Activated CD4-positive, alpha-beta T cell treated with anti-CD3 and anti-CD28 coated beads, Interleukin-2, amount 50 U/mL, for 24 hours (primary cell): ENCODE results near the gene MPDZ.
"Not testable (repeated sequence)": the region's sequence is repeated elsewhere in the genome, so short reads cannot be mapped to it uniquely, and the experiment has no call there.

Source experiments
- DNase-seq, 2 donors: peaks; one replicate each; pipeline ENCODE4 v3.0.0-alpha.2; 2020; ENCODE audit warnings: low read depth in 1 of 2, low spot score in 1 of 2

MPDZ gene

DNA sequence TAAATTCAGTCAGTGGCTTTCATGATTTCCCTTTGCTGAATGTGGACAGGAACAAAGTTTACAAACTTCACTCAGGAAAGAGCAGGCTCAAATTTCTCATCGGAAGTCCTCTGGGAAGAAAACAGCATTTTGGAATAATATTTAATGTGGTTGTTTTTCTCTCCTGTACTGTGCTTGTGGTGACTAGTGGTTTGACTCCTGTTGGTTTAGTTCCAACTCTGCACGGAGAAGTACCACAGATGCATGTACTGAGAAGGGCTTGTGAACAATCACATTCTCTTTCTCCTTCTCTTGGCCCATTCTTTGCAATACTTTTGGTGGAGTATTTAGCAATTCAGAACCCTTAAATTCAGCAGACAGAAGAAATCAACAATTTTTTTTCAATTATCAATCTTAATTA is 13.3 kb downstream of the MPDZ start:
- DNase-seq: no peak

DNA sequence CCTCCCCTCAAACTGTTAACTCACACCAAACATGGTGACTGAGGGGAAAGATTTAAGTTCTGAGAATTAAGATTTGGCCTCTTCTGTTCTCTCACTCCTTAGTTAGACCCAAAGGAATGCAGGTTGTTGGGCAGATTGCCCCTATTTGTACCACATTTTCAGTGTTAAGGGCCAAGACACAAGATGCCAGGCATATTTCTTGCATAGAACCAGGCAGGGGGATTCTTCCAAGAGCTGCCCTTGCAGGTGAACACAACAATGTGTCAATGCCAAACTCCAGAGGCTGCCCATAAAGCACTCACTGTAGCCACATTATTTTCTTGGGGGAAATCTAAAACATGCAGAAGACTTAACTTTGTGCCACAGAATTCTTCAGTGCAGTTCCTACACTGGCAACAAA is 14.7 kb downstream of the MPDZ start:
- DNase-seq: no peak

DNA sequence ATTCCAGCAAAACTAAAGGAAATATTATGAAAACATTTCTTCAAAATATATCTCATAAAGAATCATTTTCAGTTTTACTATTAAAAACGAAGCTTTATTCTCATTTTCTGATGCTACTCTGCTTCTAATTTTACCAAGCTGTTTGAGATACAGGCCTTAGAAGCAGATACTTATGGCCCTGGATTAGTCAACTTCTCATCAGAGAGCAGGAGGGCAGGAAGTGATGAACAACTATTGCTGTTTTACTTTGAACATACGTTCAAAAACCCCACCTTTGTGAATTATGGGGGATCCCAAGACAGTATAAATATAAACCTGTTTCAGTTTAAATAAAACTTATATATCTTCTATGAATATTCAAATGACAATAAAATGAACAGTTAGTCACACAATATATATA is 16.0 kb downstream of the MPDZ start:
- no peak for DNase-seq

DNA sequence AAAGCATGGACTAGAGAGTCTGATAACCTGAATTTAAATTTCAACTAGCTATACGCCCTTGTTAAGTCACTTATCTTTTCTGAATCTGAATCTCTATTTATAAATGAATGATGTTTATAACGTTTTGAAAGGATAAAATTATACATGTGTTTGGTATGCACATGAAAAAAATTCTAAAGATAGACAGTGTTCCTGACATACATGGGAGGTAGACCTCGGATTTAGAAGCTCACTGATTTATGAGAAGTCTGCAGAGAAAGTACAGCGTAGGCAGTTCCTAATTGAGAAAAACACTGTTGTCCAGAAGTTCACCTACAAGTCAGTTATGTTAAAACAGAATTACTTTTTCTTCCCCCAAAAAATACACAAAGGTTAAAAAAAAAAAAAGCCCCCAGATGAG is 26.6 kb downstream of the MPDZ start:
- DNase-seq: no peak

DNA sequence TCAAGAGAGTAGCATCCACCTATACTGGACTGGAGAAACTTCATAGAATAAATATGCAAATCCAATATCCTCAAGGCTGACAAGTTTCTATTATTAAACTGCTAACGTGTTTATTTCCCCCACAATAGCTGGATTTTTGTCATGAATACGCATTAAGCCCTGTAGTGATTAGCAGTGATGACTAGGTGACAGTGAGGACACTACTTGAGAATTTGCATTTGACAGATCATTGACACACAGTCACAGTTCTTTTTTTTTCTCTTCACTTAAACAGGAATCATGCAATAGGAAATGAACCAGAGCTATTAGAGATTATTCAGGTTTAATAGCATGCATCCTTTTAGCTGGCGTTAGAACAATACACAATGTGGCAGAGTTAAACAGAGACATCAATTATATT is 35.3 kb downstream of the MPDZ start:
- DNase-seq: no peak

DNA sequence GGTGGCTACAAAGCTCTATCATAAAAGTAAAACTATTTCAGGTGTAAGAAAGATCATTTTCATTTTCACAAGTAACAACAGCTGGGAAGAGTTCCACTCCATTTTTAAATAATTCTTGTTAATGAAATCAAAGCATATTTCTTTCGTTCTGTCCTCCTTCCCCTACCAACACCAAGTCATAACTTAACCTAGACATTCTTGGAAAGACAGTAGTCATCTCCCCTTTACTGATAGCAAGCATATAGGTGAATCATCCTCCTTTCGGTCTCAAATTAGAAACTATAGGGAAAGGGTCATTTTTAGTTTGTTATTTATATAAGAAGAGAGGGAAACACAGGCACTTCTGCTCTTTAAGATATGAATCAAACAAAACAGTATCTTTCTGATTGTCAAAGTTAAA is 38.2 kb downstream of the MPDZ start:
- no peak for DNase-seq

DNA sequence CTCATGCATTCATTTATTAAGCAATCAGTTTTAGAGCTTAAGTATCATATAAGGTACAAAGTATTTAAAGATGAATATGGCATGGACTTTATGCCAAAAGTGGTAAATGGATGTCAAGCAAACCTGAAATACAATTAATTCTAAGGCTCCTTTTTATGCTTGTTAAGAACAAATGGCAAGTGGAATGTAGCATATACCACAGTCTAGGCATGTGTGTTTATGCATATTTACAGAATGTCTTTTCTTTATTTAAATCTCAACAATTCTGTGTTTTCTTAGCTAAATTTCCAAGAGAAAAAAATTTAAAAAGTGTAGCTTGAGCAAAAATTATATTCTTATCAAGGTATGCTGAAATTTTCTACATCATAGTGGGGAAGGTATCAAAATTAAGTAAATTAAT is 39.8 kb downstream of the MPDZ start:
- DNase-seq: no peak

DNA sequence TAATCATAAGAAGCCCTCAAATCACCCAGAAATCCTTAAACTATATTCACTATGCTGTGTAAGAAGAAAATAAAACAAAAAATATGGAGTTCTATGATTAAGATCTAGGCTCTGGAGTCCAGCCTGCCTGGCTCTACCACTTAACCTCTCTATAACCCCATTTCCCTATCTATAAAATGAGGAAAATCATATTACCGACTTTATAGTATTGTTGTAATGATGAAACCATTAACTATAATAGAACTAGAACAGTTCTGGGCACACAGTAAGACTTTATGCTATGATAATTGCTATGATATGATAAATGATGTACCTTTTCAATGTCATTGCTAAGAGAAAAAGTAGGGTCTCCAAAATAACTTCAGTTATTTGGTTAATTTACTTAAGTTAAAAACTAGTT is 40.3 kb downstream of the MPDZ start:
- DNase-seq: no peak

DNA sequence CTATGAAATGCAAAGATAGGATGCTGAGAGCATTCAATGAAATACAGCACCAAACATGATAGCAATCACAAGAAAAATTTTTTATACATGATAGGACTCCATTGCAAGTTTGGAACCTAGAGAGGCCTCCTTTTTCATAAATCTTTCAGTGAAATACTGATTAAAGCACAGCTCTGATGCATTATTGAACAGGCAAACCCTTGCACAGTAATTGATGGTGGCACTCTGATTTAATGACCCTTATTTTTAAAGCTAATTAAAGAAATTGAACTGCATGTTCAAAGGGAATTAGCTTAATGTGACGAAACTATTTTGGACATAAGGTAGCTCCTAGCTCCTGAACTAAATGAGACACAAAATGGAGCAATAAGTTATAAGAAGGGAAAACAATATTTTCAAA is 44.6 kb downstream of the MPDZ start:
- no peak for DNase-seq

DNA sequence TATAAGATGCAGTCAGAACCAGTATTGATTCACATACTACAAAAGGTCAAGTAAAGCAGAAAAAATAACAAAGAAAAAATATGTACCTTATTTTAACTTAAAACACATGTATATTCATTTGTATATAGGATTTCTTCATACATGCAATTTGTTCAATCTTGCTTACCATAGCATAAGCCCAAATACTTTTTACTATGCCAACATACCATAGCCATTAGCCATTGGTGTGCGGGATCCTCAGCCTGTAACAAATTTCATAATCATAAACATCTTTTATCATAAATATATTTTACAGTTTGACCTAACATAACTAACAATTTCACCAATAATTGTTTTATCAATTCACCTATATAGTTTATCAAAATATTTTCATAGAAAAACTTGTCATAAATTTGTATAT is 51.1 kb downstream of the MPDZ start:
- DNase-seq: no peak

DNA sequence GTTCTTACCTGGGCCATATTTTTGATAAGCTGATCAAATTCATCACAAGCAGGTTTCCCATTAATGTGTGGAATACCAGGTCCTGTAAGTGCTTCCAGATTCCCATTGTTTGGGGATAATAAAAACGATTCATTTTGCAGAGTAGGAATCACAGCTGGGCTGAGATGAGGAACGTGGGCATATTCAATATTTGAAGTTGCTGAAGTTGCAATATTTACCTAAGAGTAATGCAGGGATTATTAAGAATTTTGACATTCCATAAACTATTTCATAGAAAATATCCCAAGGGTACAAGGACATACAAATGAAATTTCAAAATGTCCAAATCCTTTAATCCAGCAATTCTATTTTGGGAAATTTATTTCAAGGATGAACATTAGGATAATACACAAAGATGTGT is 55.1 kb downstream of the MPDZ start:
- DNase-seq: no peak

DNA sequence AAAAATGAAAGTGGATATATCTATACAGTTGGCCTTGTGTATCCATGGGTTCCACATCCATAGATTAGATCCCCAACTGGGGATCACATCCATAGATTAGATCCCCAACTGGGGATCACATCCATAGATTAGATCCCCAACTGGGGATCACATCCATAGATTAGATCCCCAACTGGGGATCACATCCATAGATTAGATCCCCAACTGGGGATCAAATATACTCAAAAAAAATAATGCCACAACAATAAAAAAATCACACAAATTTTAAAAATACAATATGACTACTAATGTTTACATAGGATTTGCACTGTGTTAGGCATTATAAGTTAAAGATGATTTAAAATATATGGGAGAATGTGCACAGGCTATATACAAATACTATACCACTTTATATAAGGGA is 56.8 kb downstream of the MPDZ start:
- DNase-seq: not testable (repeated sequence)

DNA sequence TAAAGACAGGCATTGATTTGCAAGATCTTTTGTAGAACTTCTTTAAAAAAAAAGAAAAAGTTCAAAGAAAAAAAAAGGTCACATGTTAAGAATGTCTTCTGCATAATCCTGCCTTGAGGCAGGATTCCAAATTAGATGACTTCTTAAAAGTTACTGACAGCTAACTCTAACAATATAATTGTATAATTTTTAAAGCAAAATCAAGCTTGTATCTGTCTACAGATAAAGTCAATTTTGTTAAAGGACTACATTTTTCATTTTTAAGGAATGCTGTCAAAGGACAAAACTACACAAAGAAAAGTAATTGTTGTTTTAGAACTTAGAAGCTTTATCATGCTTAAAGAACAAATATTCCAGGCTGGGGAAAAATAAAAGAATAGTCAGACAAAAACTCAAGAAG is 57.8 kb downstream of the MPDZ start:
- no peak for DNase-seq

DNA sequence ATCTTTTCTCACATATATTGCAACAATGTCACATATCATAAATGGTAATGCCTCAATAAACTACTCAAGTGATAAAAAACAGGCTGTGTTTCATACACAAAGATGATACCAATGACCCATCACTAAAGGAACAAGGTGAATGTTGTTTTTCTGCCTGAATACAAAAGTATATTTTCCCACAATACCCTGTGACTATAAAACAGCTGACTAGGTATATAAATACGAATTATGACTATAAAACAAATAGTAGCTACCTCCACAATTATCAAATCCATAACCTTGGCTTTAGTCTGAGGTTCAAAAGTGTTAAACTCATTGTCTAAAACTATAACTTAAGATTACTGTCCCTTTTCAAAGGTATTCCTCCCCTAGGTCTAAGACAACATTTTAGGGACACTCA is 58.7 kb downstream of the MPDZ start:
- no peak for DNase-seq

DNA sequence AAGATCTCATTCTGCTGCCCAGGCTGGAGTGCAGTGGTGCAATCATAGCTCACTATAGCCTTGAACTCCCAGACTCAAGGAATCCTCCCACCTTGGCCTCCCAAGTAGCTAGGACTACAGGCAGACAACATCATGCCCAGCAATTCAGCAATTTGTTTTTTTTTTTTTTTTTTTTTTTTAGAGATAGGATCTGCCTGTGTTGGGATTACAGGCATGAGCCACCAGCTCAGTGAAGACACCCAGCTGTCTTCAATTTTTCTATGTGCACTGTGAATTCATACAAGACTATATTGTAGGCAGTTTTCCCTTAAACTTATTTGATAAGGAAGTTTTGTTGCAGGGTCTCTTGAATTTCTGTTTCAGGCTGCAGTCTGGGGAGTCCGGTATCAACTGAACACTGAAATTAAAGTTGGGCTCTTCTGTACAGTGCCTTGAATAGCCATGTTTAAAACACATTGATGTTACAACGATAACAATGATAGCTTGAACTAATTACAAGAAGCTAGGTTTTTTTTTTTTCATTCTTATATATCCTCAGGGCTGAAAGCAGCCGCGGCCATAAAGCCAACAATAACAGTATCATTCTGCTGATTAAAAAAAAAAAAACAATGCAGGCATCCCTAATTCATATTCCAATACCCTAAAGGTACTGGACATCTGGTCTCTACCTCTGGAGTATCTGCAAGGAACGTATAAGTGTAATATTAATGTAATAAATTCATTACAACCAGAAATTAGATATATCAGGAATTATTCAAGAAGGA is 63.5 kb downstream of the MPDZ start:
- DNase-seq: no peak

DNA sequence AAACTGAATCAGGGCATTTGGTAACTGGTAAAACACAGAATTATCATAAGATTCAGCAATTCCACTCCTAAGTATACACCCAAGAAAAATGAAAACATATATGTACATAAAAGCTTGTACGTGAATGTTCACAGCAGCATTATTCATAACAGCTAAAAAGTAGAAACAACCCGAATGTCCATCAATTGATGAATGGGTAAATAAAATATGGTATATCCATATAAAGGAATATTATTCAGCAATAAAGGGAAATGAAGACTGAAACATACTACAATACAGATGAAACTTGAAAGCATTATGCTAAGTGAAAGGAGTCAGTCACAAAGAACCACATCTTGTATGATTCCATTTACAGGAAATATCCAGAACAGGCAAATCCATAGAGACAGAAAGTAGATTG is 65.5 kb downstream of the MPDZ start:
- DNase-seq: no peak

DNA sequence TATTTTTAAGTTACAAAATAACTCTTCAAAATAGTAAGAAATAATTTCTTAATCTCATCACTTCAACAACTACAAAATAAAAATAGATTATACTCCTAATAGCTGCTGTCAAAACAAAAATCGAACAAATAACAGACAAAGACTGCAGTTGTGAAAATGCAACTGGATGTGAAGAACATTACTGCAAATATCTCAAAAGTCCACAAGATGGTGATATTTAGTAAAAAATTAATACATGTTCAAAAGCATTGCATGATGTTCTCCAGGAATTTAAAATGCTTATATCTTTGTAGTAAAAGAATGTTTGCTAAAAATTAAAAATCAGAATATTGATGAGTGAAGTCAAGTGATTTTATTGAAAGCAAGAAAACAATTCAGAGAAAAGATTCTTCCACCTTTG is 66.2 kb downstream of the MPDZ start:
- no peak for DNase-seq

DNA sequence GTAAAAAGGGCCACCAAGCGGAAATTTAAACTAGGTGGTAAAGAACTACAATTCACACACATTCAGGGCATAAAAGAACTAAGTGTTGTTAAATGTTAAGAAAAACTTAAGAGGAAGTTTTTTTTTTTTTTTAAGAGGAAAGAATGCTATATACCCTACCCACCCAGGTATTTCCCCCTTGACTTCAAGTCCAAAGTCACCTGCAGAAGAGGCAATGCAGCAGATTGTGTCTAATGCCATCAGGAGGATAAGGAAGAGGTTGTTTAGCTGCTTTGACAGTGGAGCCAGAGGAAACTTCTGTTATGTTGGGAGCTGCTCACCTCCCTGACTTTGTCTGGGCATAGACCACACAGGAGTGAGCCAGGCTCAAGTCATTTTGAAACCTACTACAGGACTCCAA is 69.2 kb downstream of the MPDZ start:
- no peak for DNase-seq

DNA sequence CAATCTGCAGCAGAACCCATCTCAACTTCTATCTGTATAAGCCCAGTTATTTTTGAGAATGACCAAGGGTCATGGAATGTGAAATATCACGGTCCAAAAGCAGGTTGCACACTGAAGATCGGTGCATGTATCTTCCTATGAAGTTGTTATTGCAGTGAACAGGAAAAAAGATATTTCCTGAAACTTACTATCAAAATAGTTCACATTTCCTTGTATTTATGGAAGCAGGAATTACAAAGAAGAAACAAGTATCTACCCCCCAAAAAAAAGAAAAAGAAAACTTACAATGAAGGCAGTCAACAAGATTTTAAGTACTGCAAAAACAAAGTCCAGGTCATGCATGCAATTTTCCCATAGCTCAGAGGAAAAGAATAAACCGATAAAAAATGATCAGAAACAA is 70.0 kb downstream of the MPDZ start:
- DNase-seq: no peak

DNA sequence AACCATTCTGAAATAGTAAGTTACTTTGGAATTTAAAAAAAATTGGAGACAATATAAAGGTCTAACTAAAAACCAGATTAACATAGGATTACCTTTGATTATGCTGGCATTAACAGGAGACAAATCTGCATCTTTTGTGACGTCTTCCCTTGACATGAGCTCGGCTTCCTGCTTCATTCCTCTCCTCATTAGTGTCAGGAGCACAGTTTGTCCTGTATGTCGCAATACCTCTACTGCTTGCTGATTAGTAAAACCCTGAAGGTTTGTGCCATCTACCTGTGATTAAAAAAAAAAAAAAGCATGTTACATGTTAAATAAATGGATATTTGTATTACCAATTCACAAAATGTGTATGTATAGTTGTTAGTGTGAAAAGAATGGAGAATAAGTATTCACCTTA is 73.7 kb downstream of the MPDZ start:
- DNase-seq: no peak

DNA sequence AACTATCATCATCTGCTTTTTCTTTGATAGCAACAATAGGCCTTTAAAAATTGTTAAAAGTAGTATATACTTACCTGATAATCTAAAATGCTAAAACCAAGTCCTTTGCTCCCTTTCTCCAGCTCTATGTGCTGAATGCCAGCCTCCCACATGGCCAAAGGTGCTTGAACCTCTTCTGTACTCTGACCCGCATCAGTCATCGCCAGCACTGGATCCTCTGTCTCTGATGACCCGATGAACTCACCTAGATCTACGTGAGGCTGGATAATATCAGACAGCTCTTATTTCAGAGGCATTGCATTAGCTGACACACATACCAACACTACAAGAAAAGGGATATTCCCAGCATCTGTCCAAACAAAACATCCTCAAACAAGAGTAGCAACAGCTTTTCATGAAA is 89.5 kb downstream of the MPDZ start:
- DNase-seq: no peak

DNA sequence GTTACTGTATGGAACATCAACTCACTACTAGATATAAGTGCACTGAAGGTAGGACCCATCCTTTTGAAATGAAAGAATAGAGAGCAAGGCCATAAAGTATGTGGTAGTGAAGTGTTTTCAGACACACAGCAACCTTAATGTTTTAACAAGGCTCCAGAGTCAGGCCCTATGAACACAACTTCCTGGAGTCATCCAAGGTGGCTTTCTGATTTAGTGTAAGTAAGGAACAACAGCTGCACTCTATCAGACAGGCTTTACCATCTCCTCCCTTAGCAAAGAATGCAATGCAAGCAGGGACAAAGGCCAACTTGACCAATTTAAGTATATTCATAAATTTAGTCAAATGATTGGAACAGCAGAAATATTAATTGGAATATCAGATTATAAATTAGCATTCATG is 90.1 kb downstream of the MPDZ start:
- DNase-seq: no peak

DNA sequence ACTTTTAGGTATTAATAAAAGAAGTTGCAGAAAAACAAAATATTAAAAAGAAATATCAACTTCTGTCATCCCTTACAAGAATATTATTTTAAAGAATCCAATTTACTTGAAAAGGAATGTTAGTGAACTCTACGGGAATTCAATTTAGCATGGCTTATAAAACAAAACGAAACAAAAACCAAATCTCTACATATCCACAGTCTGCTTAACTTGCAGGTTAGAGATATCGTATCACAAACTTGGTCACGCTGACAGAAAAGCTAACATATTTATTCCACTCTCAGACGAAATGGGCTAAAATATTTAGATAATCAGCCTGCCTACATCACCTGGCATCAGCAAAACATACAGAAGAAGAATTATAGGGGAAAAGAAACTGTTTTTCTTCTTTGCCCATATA is 92.7 kb downstream of the MPDZ start:
- DNase-seq: no peak

DNA sequence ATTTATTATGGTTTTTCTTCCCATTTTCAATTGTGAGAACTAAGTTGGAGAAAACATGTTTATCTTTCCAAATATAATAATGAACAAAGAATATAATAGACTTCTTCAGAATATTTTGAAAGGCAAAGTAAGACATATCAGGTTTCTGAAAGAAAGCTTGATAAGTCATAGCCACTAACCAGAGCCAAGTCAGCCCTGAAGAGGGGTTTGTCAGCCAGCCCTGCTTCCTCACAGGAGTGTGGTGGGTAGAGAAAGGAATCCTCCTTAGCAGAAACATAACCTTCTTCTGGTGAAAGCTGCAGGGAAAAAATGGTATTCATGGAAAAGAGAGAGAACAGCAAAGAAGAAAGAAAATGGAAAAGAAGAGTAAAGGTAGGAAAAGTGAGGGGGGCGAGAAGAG is 93.4 kb downstream of the MPDZ start:
- DNase-seq: no peak
